Body of pancreas (tissue), 4 donors: Measurements from ENCODE around the gene GNRH2.

Experiments used
- CTCF ChIP-seq, 7 experiments: fragments of 450-650 bp in 4 of 7; fragments of 200-600 bp in 3 of 7; sonication (generic) in 3 of 7; IDR thresholded peaks; one replicate each; pipeline ENCODE4 v1.5.1; 2016 to 2019; ENCODE audit warnings: antibody characterized with exemption in 7 of 7
- POLR2A ChIP-seq, 3 donors: fragments of 450-650 bp; IDR thresholded peaks; one replicate each; pipeline ENCODE4 v1.6.1; 2016; ENCODE audit warnings: antibody characterized with exemption in 3 of 3, mild to moderate bottlenecking in 2 of 3

DNA sequence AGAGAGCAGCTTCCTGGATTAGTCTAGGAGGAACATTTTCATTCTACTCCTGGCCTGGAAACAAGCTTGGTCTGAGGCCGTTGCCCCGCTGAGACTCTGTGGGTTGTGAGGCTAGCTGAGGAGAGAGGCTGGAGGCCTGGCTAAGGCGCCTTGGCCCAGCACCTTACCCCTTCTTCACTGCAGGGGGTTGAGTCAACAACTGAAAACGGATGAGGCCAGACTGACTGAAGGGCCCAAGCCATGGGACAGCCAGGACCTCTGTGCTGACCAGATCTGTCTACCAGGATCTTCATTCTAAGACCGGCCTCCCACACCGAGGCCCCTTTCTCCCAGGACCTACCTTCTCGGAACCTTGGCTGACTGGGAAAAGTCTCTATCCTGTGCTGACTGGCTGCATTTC is 44.6 kb downstream of the GNRH2 start:
- TF ChIP-seq CTCF (IDR thresholded peaks at IDR 0.05) = no peak
- no peak for TF ChIP-seq POLR2A (IDR thresholded peaks at IDR 0.05)
